ENCODE measurements around the gene SASH1.

SASH1 gene

DNA sequence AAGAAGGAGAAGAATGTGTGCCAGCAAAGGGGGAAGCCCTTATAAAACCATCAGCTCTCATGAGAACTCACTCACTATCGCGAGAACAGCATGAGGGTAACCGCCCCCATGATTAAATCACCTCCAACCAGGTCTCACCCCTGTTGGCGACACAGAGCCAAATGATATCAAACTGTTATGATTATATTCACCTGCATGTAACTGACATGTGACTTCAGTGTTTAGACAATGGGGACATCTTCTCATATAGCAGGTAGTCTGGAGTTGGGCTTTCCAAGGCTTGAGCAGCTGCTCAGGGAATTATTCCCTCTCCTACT is 115.2 kb downstream of the SASH1 start:
- DNase-seq (ENCODE audit: low read depth) = no peak

- DNase-seq (ENCODE audit: low read depth) = no peak
Measured at GRCh38 chr6:148459238-148459637, 116.6 kb downstream of the SASH1 start.

DNA sequence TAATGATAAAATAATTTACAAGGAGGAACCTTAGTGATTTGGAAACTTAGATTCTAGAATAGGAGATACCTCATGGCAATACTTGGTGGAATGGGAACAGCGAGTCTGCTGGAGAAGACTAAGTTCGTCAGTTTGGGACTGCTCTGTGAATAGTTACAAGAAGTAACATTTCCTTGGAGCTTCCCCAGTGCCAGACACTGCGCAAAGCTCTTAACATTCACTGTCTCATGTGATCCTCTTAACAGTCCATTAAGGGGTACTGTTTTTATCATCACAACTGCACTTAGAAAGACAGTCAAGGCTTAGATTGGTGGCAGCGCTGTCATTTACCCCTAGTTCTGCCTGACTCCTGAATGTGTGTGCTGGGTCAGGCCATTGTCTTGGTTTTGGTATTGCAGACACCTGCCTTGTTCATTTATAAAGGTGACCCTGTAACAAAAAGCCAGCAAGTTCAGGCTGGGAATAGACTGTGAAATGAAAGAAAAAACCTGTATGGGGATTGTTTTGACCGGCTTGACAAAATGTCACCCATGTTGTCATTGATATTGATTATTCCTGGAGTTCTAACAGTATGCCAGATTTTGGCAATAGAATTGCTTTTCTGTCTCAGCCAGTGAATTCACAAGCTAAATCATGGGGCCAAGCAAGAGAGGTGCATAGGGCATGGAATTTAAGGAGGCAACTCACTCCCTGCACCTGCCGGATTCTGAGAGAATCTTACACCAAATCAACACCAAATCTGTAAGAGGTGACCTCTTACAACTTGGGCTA is 118.4 kb downstream of the SASH1 start:
- DNase-seq (ENCODE audit: low read depth) = no peak

- no peak for DNase-seq (ENCODE audit: low read depth)
Measured at GRCh38 chr6:148461986-148462577, 119.4 kb downstream of the SASH1 start.

DNA sequence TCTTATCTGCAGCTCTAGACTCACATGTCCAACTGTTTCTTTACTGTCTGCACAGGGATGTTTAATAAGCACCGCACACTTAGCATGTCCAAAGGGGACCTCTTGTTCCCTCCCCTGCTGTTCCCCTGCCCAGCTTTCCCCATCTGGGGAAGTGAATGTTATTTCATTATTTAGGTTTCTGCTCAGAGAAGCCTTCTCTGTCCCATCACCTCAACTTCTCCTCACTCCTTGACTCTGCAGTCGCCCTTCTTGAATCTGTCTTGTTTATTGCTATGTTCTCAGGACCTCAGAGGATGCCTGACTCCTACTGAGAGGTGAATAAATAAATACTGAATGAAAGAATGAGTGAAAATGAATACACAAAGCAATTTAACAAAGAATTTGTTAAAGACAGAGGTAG is 121.0 kb downstream of the SASH1 start:
- DNase-seq (ENCODE audit: low read depth) = no peak

GRCh38 chr6:148464319-148465010 is 121.8 kb downstream of the SASH1 start:
- peak; percentile 9 for DNase-seq (ENCODE audit: low read depth)

- no peak for DNase-seq (ENCODE audit: low read depth)
Measured at GRCh38 chr6:148465011-148465335, 122.3 kb downstream of the SASH1 start.

DNA sequence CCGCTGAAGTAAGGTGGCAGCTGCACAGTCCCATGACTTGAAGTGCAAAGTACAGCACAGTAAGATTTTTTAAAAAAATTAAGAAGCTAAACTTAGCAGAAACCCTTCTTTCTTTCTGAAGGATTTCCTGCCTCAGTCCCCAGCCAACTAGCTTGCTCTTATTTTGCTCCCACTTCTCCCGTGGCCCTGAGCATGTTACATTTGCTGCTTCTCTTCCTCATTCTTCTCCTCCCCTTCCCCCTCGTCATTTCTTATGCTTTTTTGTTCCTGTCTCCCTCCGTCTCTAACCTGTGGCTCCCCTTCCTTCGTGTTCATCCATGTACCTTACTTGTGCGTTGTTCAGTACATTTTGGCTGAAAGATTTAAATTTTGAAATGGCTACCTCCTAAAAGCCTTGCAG is 123.0 kb downstream of the SASH1 start:
- no peak for DNase-seq (ENCODE audit: low read depth)

DNA sequence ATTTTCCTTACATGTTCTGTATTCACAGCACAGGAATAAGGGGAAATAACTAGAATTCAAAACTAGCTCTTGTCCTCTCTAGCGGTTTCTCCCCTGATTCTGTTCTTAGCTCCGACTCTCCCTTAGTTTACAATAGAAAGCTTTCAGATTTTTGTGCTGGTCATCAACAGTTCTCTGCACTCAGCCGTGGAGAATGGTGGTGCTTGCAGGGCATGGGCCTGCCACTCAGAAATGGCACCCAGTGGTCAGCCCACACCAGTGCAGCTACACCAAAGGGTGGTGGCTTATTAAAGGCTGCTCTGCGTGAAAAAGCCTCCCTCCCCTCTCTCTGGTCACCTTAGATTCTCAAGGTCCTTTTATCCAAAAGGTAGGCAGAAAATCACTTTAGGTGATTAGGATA is 123.5 kb downstream of the SASH1 start:
- no peak for DNase-seq (ENCODE audit: low read depth)

GRCh38 chr6:148467926-148468325 is 125.3 kb downstream of the SASH1 start:
- no peak for DNase-seq (ENCODE audit: low read depth)

DNA sequence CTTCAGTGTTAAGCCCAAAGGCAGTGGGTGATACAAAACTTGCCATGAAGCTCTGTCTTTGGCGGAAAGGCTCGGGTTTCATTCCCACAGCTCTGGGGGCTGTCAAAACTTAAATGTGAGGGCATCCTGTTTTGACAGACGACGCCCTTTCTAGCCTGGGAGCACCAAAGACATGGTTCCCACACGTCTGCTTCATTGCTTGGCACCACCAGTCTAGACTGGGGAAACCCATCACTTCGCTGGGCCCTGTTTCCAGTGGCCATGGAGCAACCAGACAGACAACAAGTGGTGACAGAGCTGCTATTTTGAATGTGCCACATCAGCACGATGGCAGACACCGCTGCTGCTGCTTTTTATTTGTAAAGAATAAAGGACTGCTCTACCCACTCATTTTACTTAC is 127.5 kb downstream of the SASH1 start:
- no peak for DNase-seq (ENCODE audit: low read depth)

DNA sequence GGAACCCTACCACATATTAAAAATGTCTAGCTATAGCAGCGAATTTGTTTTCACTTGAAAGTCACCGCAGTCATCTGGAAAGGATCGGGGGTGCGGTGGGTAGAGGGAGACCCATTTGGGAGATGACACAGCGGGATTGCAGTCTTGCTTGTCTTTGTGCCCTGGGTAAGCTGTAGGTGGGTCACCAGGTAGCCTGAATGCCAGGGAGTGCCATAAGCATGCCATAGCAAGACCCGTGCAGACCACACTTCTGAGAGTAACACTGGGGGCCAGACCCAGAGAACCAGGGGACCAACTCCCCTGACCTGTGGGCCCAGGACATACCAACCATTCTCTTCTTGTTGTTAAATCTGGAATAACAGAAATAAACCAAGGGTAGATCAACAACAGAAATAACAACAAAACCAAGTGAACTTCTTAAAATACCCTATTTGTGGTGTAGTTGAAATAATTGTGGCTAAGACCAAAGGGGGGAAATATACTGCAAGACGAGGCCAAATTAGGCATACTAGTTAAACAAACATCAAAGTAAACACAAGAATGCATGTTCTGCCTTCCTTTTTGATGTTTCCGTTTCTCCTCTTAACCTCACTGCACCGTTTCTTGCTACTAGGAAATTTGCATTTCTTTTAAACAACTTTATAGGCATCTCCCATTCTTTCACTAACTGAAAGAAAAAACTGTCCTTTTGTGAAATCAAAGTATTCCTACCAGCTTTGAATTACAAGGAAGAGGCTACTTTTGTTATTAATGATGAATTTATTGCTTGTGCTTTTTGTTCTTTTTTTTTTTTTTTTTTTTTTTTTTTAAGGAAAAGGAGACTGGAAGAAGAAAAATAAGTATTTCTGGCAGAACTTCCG is 128.2 kb downstream of the SASH1 start:
- no peak for DNase-seq (ENCODE audit: low read depth)

DNA sequence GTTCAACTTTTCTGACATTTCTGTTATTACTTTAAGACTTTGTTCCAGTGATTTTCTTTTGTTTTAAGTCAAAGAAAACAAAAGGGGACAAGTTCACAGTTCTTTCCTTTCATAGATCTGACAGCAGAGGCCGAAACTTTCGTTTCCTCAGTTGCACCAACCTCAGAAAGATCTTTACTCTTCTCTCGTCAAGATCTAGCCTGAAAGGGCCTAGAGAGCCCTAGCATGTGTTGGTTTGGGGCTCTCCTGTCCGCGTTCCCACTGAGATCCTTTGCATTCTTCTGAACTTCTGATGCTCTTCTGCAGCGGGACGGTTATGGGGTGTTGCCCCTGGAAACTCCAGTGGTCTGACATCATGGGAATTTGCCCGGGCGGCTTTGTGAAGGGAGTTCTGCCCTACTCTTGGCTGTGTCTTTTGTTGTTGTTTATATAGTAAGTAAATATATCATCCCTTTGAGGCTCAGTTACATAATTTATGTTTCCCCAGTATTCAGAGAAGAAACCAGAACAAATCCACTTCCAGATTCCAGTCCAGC is 129.1 kb downstream of the SASH1 start:
- no peak for DNase-seq (ENCODE audit: low read depth)

GRCh38 chr6:148472171-148473105 is 129.8 kb downstream of the SASH1 start:
- no peak for DNase-seq (ENCODE audit: low read depth)

GRCh38 chr6:148479497-148479896 is 136.9 kb downstream of the SASH1 start:
- no peak for DNase-seq (ENCODE audit: low read depth)

GRCh38 chr6:148487461-148487860 is 144.8 kb downstream of the SASH1 start:
- DNase-seq (ENCODE audit: low read depth) = no peak

DNA sequence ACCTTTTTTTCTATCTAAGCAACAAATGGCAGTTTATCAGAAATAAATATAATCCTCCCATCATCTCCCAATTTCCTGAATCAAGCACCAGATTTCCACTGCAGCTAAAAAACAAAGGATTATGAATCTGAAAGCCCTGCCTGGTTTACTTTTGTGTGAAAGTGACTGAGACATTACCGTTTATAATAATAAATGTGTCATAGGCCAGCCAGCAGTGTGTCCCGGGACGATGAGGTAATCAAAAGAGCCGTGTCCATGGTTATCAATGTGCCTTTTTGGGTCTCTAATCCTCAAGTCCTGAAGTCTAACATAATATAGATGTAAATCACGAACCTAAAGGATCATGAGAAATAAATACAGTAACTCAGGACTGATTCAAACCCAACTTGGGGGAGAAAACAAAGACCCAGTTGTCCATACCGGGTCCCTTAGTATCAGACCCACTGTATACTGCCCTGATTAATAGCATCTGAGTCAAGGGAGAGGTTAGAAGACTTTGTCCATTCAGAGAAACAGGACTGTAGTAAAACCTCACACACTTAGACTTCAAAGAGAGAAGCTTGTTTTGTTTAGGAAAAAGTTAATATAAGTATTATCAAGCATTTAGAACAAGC is 149.1 kb downstream of the SASH1 start:
- no peak for DNase-seq (ENCODE audit: low read depth)

- no peak for DNase-seq (ENCODE audit: low read depth)
Measured at GRCh38 chr6:148492654-148493290, 150.1 kb downstream of the SASH1 start.

DNA sequence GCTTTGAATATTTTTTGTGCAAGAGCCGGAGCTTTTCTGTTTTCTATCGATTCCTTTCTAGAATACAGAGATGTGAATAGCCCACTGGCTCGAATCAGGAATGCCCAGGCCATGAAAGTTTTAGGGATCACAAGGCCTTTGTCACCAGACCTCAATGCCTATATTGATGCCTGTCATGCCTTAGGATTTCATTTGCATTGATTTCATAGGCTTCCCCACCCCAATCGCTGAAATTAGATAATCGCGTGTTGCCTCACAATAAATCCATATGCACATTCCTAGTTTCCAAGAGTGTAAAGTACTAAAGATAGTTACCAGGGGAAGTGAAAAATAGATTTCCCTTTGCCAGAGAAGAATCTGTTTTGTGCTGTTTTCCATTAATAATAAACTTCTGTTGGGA is 150.8 kb downstream of the SASH1 start:
- DNase-seq (ENCODE audit: low read depth) = no peak

DNA sequence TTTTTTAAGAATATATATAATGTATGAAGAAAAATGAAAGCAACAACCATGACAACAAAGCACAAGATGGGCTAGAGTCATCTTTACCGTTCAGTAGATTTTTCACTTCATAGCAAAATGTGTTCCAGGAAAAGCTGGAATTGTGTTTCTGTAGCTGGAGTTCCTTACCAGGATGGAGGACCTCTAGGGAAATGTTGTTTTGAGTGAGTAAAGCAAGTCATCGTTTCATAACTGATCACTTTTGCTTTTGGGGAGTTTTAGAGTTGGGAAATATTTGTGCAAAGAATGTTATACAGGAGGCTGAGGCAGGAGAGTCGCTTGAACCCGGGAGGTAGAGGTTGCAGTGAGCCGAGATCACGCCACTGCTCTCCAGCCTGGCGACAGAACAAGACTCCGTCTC is 151.6 kb downstream of the SASH1 start:
- DNase-seq (ENCODE audit: low read depth) = no peak
